ENCODE measurements around the gene CREBBP. TPM values are rescaled to one million over a fixed set of nuclear protein-coding genes. Genes with fewer than 3 reads are reported as not detected.

The CREBBP gene
- total RNA-seq, 1 experiment from 2014 or later = 79.1 TPM

DNA sequence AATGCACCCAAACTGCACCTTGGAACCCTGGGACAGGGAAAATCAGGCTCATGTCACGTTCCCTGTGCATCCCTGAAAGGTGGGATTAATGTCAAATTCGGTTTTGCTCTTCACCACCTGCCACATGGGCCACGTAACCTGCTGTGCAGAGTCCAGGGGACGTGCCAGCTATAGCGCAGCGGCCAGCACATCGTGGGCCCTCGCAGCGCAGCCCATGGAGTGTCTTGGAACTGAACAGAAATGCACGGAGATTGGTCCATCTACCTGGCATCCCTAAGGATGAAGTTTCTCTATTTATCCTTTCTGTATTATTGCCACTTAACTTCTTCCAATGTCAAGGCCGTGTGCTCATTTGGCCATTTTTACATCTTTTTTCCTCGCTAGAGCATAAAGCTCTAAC lies 95.1 kb downstream of the CREBBP start:
- Mint-ChIP-seq H3K4me3 (no peak overlapping the region), H3K27ac (peak overlapping the region in 1 of 3 experiments; percentile 54; a peak in 1 of 7 replicates), H3K27me3 (ENCODE audit: low read depth) (no peaks in the 10 kb centered on the region), H3K36me3 (ENCODE audit: insufficient read depth in 1 of 3, low read depth in 3 of 3) (peaks cover 6 to 52% (median 29%) of the 10 kb centered on the region in 3 experiments; a peak in 6 of 7 replicates), H3K4me1 (no peaks in the 10 kb centered on the region), H3K9me3 (no peaks in the 10 kb centered on the region)
- Histone ChIP-seq H2BK120ac (ENCODE audit: low read depth, low read length, poor library complexity, severe bottlenecking) (no peak overlapping the region), H2BK15ac (ENCODE audit: low read depth, low read length) (no peak overlapping the region), H2AFZ (ENCODE audit: low read length) (no peak overlapping the region), H3K18ac (ENCODE audit: insufficient read length, low read depth, low read length) (no peak overlapping the region), H3K9ac (ENCODE audit: extremely low read depth, insufficient read length, low read length) (no peak overlapping the region), H3K4ac (ENCODE audit: low read depth, low read length) (no peak overlapping the region), H3K14ac (ENCODE audit: insufficient read depth, low read length) (no peak overlapping the region), H4K8ac (replicated peaks; ENCODE audit: insufficient read length, low read depth, low read length) (no peak overlapping the region), H3K23ac (ENCODE audit: insufficient read length, low read depth, low read length) (no peak overlapping the region), H3K23me2 (ENCODE audit: insufficient read length, low read depth, low read length, poor library complexity, severe bottlenecking) (no peaks in the 10 kb centered on the region), H3K79me1 (ENCODE audit: insufficient read depth, low read depth, low read length, poor library complexity, severe bottlenecking) (no peaks in the 10 kb centered on the region), H2BK12ac (ENCODE audit: insufficient read length, low read depth, low read length) (no peak overlapping the region), H2BK20ac (ENCODE audit: low read depth, low read length, poor library complexity, severe bottlenecking) (no peak overlapping the region), H2AK5ac (ENCODE audit: insufficient read length, low read length) (no peak overlapping the region), H3K56ac (ENCODE audit: insufficient read length, low read depth, low read length) (no peak overlapping the region), H3K27me3 (ENCODE audit: insufficient read depth, low read length) (no peaks in the 10 kb centered on the region), H4K20me1 (ENCODE audit: control insufficient read depth, insufficient read depth, insufficient read length) (no peaks in the 10 kb centered on the region), H3K4me2 (ENCODE audit: insufficient read depth, insufficient read length, low read length) (no peak overlapping the region), H3K4me1 (ENCODE audit: insufficient read depth, low read length) (no peaks in the 10 kb centered on the region), H3K79me2 (ENCODE audit: insufficient read depth, low read length) (no peaks in the 10 kb centered on the region), H4K5ac (ENCODE audit: insufficient read length, low read depth, low read length) (no peak overlapping the region), H3K9me3 (ENCODE audit: control insufficient read depth, low read depth, low read length) (no peaks in the 10 kb centered on the region), H3T11ph (ENCODE audit: low read length) (no peak overlapping the region), H2BK5ac (ENCODE audit: insufficient read length, low read length) (no peak overlapping the region), H3K27ac (ENCODE audit: insufficient read length, low read depth, low read length) (no peak overlapping the region), H4K91ac (ENCODE audit: insufficient read length, low read depth, low read length) (no peak overlapping the region)
- DNase-seq = no peak
- WGBS (ENCODE audit: extremely low coverage, insufficient read length, low lambda C conversion rate) = no CpG with 5 or more reads among the region's 12 CpGs
- TF ChIP-seq CTCF (conservative IDR thresholded peaks at IDR 0.05) = no peak

All from H9 (cell line).